Measurements from ENCODE around the gene SEMA6A. TPM values are rescaled to one million over a fixed set of nuclear protein-coding genes. Genes with fewer than 3 reads are reported as not detected.

Gene SEMA6A
- total RNA-seq, 1 experiment from 2014 or later: 406 TPM

GRCh38 chr5:116449458-116449857 is 125.2 kb downstream of the SEMA6A start:
- TF ChIP-seq ATF2 (CRISPR knock-in tag; IDR thresholded peaks at IDR 0.05; ENCODE audit: borderline replicate concordance, low read depth) (no peak), ERG (CRISPR knock-in tag; IDR thresholded peaks at IDR 0.05) (no peak), JAZF1 (CRISPR knock-in tag; IDR thresholded peaks at IDR 0.05) (no peak), ZNF416 (CRISPR knock-in tag; IDR thresholded peaks at IDR 0.05) (no peak)
- POLR2A ChIA-PET: no interaction called here
- Mint-ChIP-seq H3K27me3 (ENCODE audit: low read depth) (no peaks in the 10 kb centered on the region), H3K4me1 (peaks cover 86% of the 10 kb centered on the region), H3K9me3 (no peaks in the 10 kb centered on the region), H3K36me3 (peaks cover 62% of the 10 kb centered on the region), H3K27ac (peak overlapping the region; percentile 64), H3K4me3 (no peak overlapping the region)
- CTCF ChIA-PET: interaction anchor here (1.4 kb wide), 1 partner anchor 88 kb away, joined by 3 read pairs; no protein-coding TSS in a partner anchor
- DNase-seq (ENCODE audit: low spot score) (no peak), ATAC-seq (no peak)

GRCh38 chr5:116448870-116449427 is 125.7 kb downstream of the SEMA6A start:
- Mint-ChIP-seq H3K9me3 (no peaks in the 10 kb centered on the region), H3K36me3 (peaks cover 58% of the 10 kb centered on the region), H3K4me3 (no peak overlapping the region), H3K27ac (peak overlapping the region; percentile 64), H3K4me1 (peaks cover 85% of the 10 kb centered on the region), H3K27me3 (ENCODE audit: low read depth) (no peaks in the 10 kb centered on the region)
- ChIA-PET CTCF (interaction anchor here (0.6 to 1.4 kb wide), 4 partner anchors 69 to 1495 kb away, joined by 3 to 4 read pairs (median 4); no protein-coding TSS in a partner anchor), POLR2A (no interaction called here)
- TF ChIP-seq FOXP1 (CRISPR knock-in tag; IDR thresholded peaks at IDR 0.05; ENCODE audit: borderline replicate concordance) (no peak), ZNF532 (CRISPR knock-in tag; IDR thresholded peaks at IDR 0.05; ENCODE audit: borderline replicate concordance) (no peak)
- ATAC-seq (no peak), DNase-seq (ENCODE audit: low spot score) (no peak)

- ATAC-seq: no peak
- TF ChIP-seq ARID4B (CRISPR knock-in tag; IDR thresholded peaks at IDR 0.05; ENCODE audit: borderline replicate concordance) (no peak), CTCF (IDR thresholded peaks at IDR 0.05) (no peak), TEAD1 (CRISPR knock-in tag; IDR thresholded peaks at IDR 0.05) (no peak), RORB (CRISPR knock-in tag; IDR thresholded peaks at IDR 0.05) (no peak), ZNF416 (CRISPR knock-in tag; IDR thresholded peaks at IDR 0.05) (no peak), ATF6 (CRISPR knock-in tag; IDR thresholded peaks at IDR 0.05) (no peak), HMGA2 (CRISPR knock-in tag; IDR thresholded peaks at IDR 0.05) (no peak)
Observed at GRCh38 chr5:116448450-116448849, 126.2 kb downstream of the SEMA6A start.

More at GRCh38 chr5:116448450-116448849, 126.2 kb downstream of the SEMA6A start:
- Mint-ChIP-seq H3K9me3 (no peaks in the 10 kb centered on the region), H3K4me3 (no peak overlapping the region), H3K27ac (peak overlapping the region; percentile 44; the same call in 1 of the 2 replicates), H3K27me3 (ENCODE audit: low read depth) (no peaks in the 10 kb centered on the region), H3K4me1 (peaks cover 85% of the 10 kb centered on the region), H3K36me3 (peaks cover 57% of the 10 kb centered on the region)
- ChIA-PET CTCF (interaction anchor here (0.6 to 1.4 kb wide), 4 partner anchors 68 to 1495 kb away, joined by 3 to 4 read pairs (median 4); no protein-coding TSS in a partner anchor), POLR2A (no interaction called here)
- no peak for DNase-seq (ENCODE audit: low spot score)
